Neuronal stem cell (in vitro differentiated cells): ENCODE results near the gene IFT122.

ENCODE experiments used
- DNase-seq: peaks from one replicate; pipeline ENCODE4 v3.0.0-alpha.2; 2013; ENCODE audit warnings: low spot score
- H2AFZ ChIP-seq: one replicate; pipeline ENCODE4 v1.6.1; 2013; ENCODE audit warnings: mild to moderate bottlenecking, low read length, inconsistent platforms
- H2AK5ac ChIP-seq: 2 replicates; pipeline ENCODE4 v1.6.1; 2013; ENCODE audit warnings: low read depth, mild to moderate bottlenecking, inconsistent platforms, low read length, moderate library complexity, mixed read lengths
- H2BK120ac ChIP-seq: 2 replicates; pipeline ENCODE4 v1.6.1; 2013; ENCODE audit warnings: low read depth, mild to moderate bottlenecking, inconsistent platforms, low read length, moderate library complexity, mixed read lengths
- H2BK12ac ChIP-seq: one replicate; pipeline ENCODE4 v1.6.1; 2013; ENCODE audit warnings: low read length, inconsistent platforms
- H2BK15ac ChIP-seq: 2 replicates; pipeline ENCODE4 v1.6.1; 2013; ENCODE audit warnings: mild to moderate bottlenecking, low read length, inconsistent platforms, mixed read lengths
- H2BK5ac ChIP-seq: one replicate; pipeline ENCODE4 v1.6.1; 2013; ENCODE audit warnings: inconsistent platforms, mild to moderate bottlenecking, low read length, moderate library complexity
- H3K14ac ChIP-seq: one replicate; pipeline ENCODE4 v1.6.1; 2013; ENCODE audit warnings: low read length, inconsistent platforms
- H3K18ac ChIP-seq: 2 replicates; pipeline ENCODE4 v1.6.1; 2013; ENCODE audit warnings: low read length, inconsistent platforms
- H3K23ac ChIP-seq: 2 replicates; pipeline ENCODE4 v1.6.1; 2013; ENCODE audit warnings: low read depth, mild to moderate bottlenecking, mixed read lengths, low read length, inconsistent platforms; ENCODE audit not compliant: poor library complexity
- H3K27ac ChIP-seq: replicated peaks from 3 replicates; pipeline ENCODE4 v1.5.1; 2013; ENCODE audit warnings: low read length, inconsistent platforms
- H3K27me3 ChIP-seq, 3 experiments: 2 replicates each; pipeline ENCODE4 v1.6.1; 2013; ENCODE audit warnings: low read length in 3 of 3, mild to moderate bottlenecking in 2 of 3, inconsistent platforms in 1 of 3, low read depth in 1 of 3, mixed read lengths in 1 of 3, moderate library complexity in 1 of 3; ENCODE audit not compliant: control insufficient read depth in 3 of 3, insufficient read depth in 3 of 3
- H3K36me3 ChIP-seq, 2 donors: replicated peaks in 1 of 2; 2 replicates each; pipeline ENCODE4 v1.6.1; 2013; ENCODE audit warnings: low read length in 2 of 2; ENCODE audit not compliant: control insufficient read depth in 2 of 2, insufficient read depth in 2 of 2
- H3K4ac ChIP-seq: 2 replicates; pipeline ENCODE4 v1.6.1; 2013; ENCODE audit warnings: inconsistent platforms, mild to moderate bottlenecking, low read length, moderate library complexity
- H3K4me1 ChIP-seq, 2 donors: 1 replicate in 1 of 2; 2 replicates in 1 of 2; pipeline ENCODE4 v1.6.1; 2013; ENCODE audit warnings: low read length in 2 of 2, low read depth in 1 of 2; ENCODE audit not compliant: control insufficient read depth in 2 of 2, insufficient read depth in 1 of 2
- H3K4me2 ChIP-seq: one replicate; pipeline ENCODE4 v1.6.1; 2013; ENCODE audit warnings: mild to moderate bottlenecking, low read length, inconsistent platforms; ENCODE audit not compliant: insufficient read depth, poor library complexity, severe bottlenecking
- H3K4me3 ChIP-seq, 2 donors: 2 replicates each; pipeline ENCODE4 v1.5.1; 2013; ENCODE audit warnings: low read length in 2 of 2, mild to moderate bottlenecking in 2 of 2, inconsistent platforms in 1 of 2, moderate library complexity in 1 of 2
- H3K79me1 ChIP-seq: one replicate; pipeline ENCODE4 v1.6.1; 2013; ENCODE audit warnings: low read depth, mild to moderate bottlenecking, inconsistent platforms, low read length, moderate library complexity
- H3K9ac ChIP-seq: one replicate; pipeline ENCODE4 v1.6.1; 2013; ENCODE audit warnings: mild to moderate bottlenecking, low read depth, low read length, inconsistent platforms; ENCODE audit not compliant: poor library complexity
- H3K9me3 ChIP-seq, 2 donors: replicated peaks in 1 of 2; 2 replicates each; pipeline versions ENCODE3 to v1.6.1; 2013; ENCODE audit warnings: low read length in 2 of 2, mild to moderate bottlenecking in 2 of 2, inconsistent platforms in 1 of 2, low read depth in 1 of 2, mixed read lengths in 1 of 2, moderate library complexity in 1 of 2; ENCODE audit not compliant: control insufficient read depth in 2 of 2, insufficient read depth in 1 of 2
- H4K8ac ChIP-seq: one replicate; pipeline ENCODE4 v1.6.1; 2013; ENCODE audit warnings: low read depth, mild to moderate bottlenecking, inconsistent platforms, low read length, moderate library complexity
- H4K91ac ChIP-seq: one replicate; pipeline ENCODE4 v1.6.1; 2013; ENCODE audit warnings: low read length, low read depth, mild to moderate bottlenecking, inconsistent platforms; ENCODE audit not compliant: poor library complexity
- WGBS, 2 donors: extraction: QIAGEN DNeasy Blood & Tissue Kit; methylation state at CpG; one replicate each; pipeline ENCODE4 v1.1.7; 2013; ENCODE audit warnings: missing lambda C conversion rate in 2 of 2, mixed read lengths in 1 of 2; ENCODE audit not compliant: insufficient read length in 2 of 2, insufficient replicate concordance in 1 of 2; ENCODE audit errors: extremely low coverage in 2 of 2; 5-methylcytosine and 5-hydroxymethylcytosine counted together

The IFT122 gene

DNA sequence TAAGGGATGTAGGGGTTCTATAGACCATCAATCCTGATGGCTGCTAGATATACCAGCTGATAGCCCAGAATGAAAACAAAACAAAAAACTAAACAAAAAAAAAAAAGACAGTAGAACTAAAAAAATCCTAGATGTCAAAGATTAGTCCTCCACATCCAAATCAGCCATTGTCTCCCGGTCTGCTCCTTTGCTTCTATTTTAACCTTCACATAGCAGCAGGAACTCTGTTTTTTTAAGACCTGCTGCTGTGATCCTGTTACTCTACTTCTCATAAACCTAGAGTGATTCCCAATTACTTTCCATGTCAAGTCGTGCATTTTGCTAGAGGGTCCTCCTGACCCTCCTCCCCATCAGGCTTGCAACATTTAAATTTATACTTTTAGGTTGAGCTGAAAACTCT lies 2.5 kb downstream of the IFT122 start:
- Histone ChIP-seq H3K36me3 (peaks cover 2 to 11% of the 10 kb centered on the region in 2 donors), H3K27ac (no peak overlapping the region), H3K18ac (no peak overlapping the region), H3K4ac (no peak overlapping the region), H2BK5ac (no peak overlapping the region), H3K27me3 (no peaks in the 10 kb centered on the region), H3K14ac (no peak overlapping the region), H2BK120ac (no peak overlapping the region), H4K8ac (no peak overlapping the region), H3K4me2 (no peak overlapping the region), H3K79me1 (no peaks in the 10 kb centered on the region), H2AFZ (no peak overlapping the region), H3K23ac (no peak overlapping the region), H3K4me1 (peaks cover 7 to 22% of the 10 kb centered on the region in 2 donors), H2AK5ac (no peak overlapping the region), H4K91ac (no peak overlapping the region), H3K9me3 (no peaks in the 10 kb centered on the region), H3K4me3 (no peak overlapping the region), H3K9ac (no peak overlapping the region), H2BK12ac (no peak overlapping the region), H2BK15ac (no peak overlapping the region)
- no peak for DNase-seq
- WGBS, 2 donors = no CpG with 5 or more reads among the region's 2 CpGs

DNA sequence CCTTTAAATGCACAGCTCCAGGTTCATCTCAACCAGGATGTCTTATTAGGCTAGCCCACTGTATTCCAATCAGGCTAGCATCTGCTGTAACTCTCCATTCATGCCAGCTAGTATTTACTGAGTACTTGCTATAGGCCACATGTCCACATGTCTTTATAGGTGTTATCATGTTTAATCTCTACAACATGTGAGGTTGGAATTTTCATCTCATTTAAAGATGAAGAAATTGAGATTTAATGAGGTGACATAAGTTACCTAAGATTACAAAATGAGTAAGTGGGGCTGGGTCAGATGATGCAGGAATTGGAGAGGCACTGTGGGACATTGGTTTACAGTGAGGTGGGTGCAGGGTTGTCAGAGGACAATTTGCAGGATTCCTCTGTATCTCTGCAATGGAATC lies 2.9 kb downstream of the IFT122 start:
- Histone ChIP-seq H3K9me3 (no peaks in the 10 kb centered on the region), H3K9ac (no peak overlapping the region), H3K4me2 (no peak overlapping the region), H2AK5ac (no peak overlapping the region), H3K14ac (no peak overlapping the region), H4K91ac (no peak overlapping the region), H2BK15ac (no peak overlapping the region), H3K4me1 (peaks cover 7 to 22% of the 10 kb centered on the region in 2 donors), H3K18ac (no peak overlapping the region), H3K27me3 (no peaks in the 10 kb centered on the region), H3K4me3 (no peak overlapping the region), H4K8ac (no peak overlapping the region), H3K36me3 (peaks cover 0 to 7% of the 10 kb centered on the region in 2 donors), H3K27ac (no peak overlapping the region), H3K4ac (no peak overlapping the region), H2BK12ac (no peak overlapping the region), H2BK5ac (no peak overlapping the region), H3K23ac (no peak overlapping the region), H2BK120ac (no peak overlapping the region), H3K79me1 (no peaks in the 10 kb centered on the region), H2AFZ (no peak overlapping the region)
- no peak for DNase-seq

DNA sequence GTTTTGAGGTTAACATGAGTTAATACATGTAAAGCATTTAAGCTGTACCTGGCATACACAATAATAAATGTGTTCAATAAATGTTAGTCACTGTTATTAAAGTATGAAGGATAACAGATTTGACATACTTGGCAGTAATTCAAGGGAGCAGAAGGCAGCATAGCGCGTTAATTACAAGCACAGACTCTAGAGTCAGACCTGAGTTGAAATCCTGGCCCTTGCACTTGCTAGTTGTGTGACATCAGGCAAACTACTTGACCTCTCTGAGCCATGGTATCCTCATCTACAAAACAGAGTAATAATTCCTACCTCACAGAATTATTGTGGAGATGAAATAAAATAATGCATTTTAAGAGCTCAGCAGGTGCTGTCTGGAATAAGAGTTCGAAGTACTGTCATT lies 5.4 kb downstream of the IFT122 start:
- H3K23ac ChIP-seq = no peak overlapping the region
- H4K8ac ChIP-seq = no peak overlapping the region
- H2BK5ac ChIP-seq = no peak overlapping the region
- H2BK12ac ChIP-seq = no peak overlapping the region
- no peak overlapping the region for H3K14ac ChIP-seq
- H3K4me1 ChIP-seq = peaks cover 9 to 30% of the 10 kb centered on the region in 2 donors
- H2BK120ac ChIP-seq = no peak overlapping the region
- H4K91ac ChIP-seq = no peak overlapping the region
- no peak overlapping the region for H3K9ac ChIP-seq
- H3K4me2 ChIP-seq = no peak overlapping the region
- H3K4ac ChIP-seq = no peak overlapping the region
- no peak overlapping the region for H2BK15ac ChIP-seq
- H2AFZ ChIP-seq = no peak overlapping the region
- no peak overlapping the region for H3K27ac ChIP-seq
- no peak overlapping the region for H3K18ac ChIP-seq
- no peak for DNase-seq
- H3K79me1 ChIP-seq = no peaks in the 10 kb centered on the region
- no peaks in the 10 kb centered on the region for H3K9me3 ChIP-seq
- H3K27me3 ChIP-seq = no peaks in the 10 kb centered on the region
- no peak overlapping the region for H3K4me3 ChIP-seq
- no peaks in the 10 kb centered on the region for H3K36me3 ChIP-seq
- H2AK5ac ChIP-seq = no peak overlapping the region
- WGBS, 2 donors = no CpG with 5 or more reads among the region's 3 CpGs

DNA sequence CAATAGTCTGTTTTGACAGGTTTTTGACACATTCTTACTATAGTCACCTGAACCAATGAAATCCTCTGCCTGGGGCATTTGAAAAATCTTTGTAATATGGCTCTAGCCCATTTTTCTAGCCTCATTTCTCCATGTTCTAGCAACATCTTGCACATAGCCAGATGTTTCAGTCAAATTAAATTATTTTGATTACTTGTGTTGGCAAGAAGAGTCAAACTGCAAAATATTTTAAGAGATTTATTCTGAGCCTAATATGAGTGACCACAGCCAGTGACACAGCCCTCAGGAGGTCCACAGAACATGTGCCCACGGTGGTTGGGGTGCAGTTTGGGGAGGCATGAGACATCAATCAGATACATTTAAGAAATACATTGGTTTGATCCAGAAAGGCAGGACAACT lies 6.9 kb downstream of the IFT122 start:
- Histone ChIP-seq H3K14ac (no peak overlapping the region), H3K4ac (no peak overlapping the region), H3K4me1 (peaks cover 4 to 22% of the 10 kb centered on the region in 2 donors), H3K79me1 (no peaks in the 10 kb centered on the region), H2AFZ (no peak overlapping the region), H2BK120ac (no peak overlapping the region), H3K4me3 (no peak overlapping the region), H2BK15ac (no peak overlapping the region), H2BK5ac (no peak overlapping the region), H3K4me2 (no peak overlapping the region), H4K8ac (no peak overlapping the region), H2AK5ac (no peak overlapping the region), H3K9ac (no peak overlapping the region), H3K18ac (no peak overlapping the region), H3K27ac (no peak overlapping the region), H3K27me3 (no peaks in the 10 kb centered on the region), H3K36me3 (peaks cover 0 to 12% of the 10 kb centered on the region in 2 donors), H3K9me3 (no peaks in the 10 kb centered on the region), H4K91ac (no peak overlapping the region), H3K23ac (no peak overlapping the region), H2BK12ac (no peak overlapping the region)
- no CpG with 5 or more reads among the region's 1 CpG for WGBS, 2 donors
- DNase-seq = no peak
